ENCODE data around the gene TOR3A.

DNA sequence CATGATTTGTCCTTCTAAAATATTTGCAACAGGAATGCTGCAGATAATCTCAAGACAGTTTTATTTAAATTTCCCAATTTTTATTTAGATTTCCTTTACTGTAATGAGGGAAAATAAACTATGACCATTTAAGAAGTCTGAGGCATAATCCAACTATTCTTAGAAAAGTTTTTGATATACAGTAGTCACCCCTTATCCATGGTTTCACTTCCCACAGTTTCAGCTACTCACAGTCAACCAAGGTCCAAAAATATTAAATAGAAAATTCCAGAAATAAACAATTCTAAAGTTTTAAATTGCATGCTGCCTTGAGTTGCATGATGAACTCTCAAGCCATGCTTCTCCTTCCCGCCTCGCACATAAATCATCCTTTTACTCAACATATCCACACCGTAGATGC lies 33.3 kb downstream of the TOR3A start:
- TF ChIP-seq, protein P1, sequence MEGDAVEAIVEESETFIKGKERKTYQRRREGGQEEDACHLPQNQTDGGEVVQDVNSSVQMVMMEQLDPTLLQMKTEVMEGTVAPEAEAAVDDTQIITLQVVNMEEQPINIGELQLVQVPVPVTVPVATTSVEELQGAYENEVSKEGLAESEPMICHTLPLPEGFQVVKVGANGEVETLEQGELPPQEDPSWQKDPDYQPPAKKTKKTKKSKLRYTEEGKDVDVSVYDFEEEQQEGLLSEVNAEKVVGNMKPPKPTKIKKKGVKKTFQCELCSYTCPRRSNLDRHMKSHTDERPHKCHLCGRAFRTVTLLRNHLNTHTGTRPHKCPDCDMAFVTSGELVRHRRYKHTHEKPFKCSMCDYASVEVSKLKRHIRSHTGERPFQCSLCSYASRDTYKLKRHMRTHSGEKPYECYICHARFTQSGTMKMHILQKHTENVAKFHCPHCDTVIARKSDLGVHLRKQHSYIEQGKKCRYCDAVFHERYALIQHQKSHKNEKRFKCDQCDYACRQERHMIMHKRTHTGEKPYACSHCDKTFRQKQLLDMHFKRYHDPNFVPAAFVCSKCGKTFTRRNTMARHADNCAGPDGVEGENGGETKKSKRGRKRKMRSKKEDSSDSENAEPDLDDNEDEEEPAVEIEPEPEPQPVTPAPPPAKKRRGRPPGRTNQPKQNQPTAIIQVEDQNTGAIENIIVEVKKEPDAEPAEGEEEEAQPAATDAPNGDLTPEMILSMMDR (IDR thresholded peaks at IDR 0.05; ENCODE audit: low read depth, low read length) = no peak
- TF ChIP-seq EZH2phosphoT487 (IDR thresholded peaks at IDR 0.05; ENCODE audit: low read depth) = no peak

Measured in OCI-LY3 (cell line).